IMR-90 (cell line): ENCODE measurements around the gene PPP5C.

Source experiments
- CEBPB ChIP-seq: IDR thresholded peaks from 2 replicates; pipeline ENCODE4 v1.6.1; 2012; ENCODE audit warnings: low read depth, low read length, improper control_type of control experiment
- CHD1 ChIP-seq: IDR thresholded peaks from 2 replicates; pipeline ENCODE4 v1.6.1; 2012; ENCODE audit warnings: low read depth, low read length, improper control_type of control experiment
- FOS ChIP-seq: fragments of 150-350 bp; IDR thresholded peaks from 2 replicates; pipeline ENCODE4 v1.6.1; 2016; ENCODE audit warnings: low read depth, low read length
- MAFK ChIP-seq: IDR thresholded peaks from 2 replicates; pipeline ENCODE4 v1.6.1; 2012; ENCODE audit warnings: low read depth, low read length, improper control_type of control experiment
- NFE2L2 ChIP-seq: fragments of 150-350 bp; IDR thresholded peaks from 2 replicates; pipeline ENCODE4 v1.6.1; 2016; ENCODE audit warnings: low read depth, mild to moderate bottlenecking, low read length
- POLR2A ChIP-seq: IDR thresholded peaks from 2 replicates; pipeline ENCODE4 v1.6.1; 2012; ENCODE audit warnings: mild to moderate bottlenecking, low read depth, low read length
- RAD21 ChIP-seq: IDR thresholded peaks from 2 replicates; pipeline ENCODE4 v1.6.1; 2012; ENCODE audit warnings: low read length, improper control_type of control experiment
- RFX5 ChIP-seq: IDR thresholded peaks from 2 replicates; pipeline ENCODE4 v1.8.0; 2012; ENCODE audit warnings: low read depth, mild to moderate bottlenecking, low read length, moderate library complexity
- SMC3 ChIP-seq: fragments of 150-350 bp; IDR thresholded peaks from 2 replicates; pipeline ENCODE4 v1.6.1; 2016; ENCODE audit warnings: low read depth, mild to moderate bottlenecking, antibody characterized with exemption, low read length, moderate library complexity
- TF ChIP-seq, protein P1 (sequence below): conservative IDR thresholded peaks from 2 replicates; pipeline ENCODE4 v1.5.1; 2012; ENCODE audit warnings: mild to moderate bottlenecking, low read depth, low read length, improper control_type of control experiment
- TF ChIP-seq, protein P2 (sequence below): fragments of 150-350 bp; IDR thresholded peaks from 2 replicates; pipeline ENCODE4 v1.6.1; 2017; ENCODE audit warnings: mild to moderate bottlenecking, antibody characterized with exemption, low read length, low read depth

GRCh38 chr19:46386151-46386550 is 39.3 kb downstream of the PPP5C start:
- TF ChIP-seq, protein P1, sequence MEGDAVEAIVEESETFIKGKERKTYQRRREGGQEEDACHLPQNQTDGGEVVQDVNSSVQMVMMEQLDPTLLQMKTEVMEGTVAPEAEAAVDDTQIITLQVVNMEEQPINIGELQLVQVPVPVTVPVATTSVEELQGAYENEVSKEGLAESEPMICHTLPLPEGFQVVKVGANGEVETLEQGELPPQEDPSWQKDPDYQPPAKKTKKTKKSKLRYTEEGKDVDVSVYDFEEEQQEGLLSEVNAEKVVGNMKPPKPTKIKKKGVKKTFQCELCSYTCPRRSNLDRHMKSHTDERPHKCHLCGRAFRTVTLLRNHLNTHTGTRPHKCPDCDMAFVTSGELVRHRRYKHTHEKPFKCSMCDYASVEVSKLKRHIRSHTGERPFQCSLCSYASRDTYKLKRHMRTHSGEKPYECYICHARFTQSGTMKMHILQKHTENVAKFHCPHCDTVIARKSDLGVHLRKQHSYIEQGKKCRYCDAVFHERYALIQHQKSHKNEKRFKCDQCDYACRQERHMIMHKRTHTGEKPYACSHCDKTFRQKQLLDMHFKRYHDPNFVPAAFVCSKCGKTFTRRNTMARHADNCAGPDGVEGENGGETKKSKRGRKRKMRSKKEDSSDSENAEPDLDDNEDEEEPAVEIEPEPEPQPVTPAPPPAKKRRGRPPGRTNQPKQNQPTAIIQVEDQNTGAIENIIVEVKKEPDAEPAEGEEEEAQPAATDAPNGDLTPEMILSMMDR, result no peak
- TF ChIP-seq POLR2A, result no peak
- no peak for TF ChIP-seq FOS
- TF ChIP-seq, protein P2, sequence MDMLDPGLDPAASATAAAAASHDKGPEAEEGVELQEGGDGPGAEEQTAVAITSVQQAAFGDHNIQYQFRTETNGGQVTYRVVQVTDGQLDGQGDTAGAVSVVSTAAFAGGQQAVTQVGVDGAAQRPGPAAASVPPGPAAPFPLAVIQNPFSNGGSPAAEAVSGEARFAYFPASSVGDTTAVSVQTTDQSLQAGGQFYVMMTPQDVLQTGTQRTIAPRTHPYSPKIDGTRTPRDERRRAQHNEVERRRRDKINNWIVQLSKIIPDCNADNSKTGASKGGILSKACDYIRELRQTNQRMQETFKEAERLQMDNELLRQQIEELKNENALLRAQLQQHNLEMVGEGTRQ, result no peak
- no peak for TF ChIP-seq CHD1
- TF ChIP-seq RFX5, result no peak
- TF ChIP-seq SMC3, result no peak
- no peak for TF ChIP-seq CEBPB
- TF ChIP-seq NFE2L2, result no peak
- no peak for TF ChIP-seq MAFK
- TF ChIP-seq RAD21, result no peak
